Chondrocyte (in vitro differentiated cells): Measurements from ENCODE around the gene CYP4A22. TPM values are rescaled to one million over a fixed set of nuclear protein-coding genes. Genes with fewer than 3 reads are reported as not detected.

Experiments
- DNase-seq: peaks from one replicate; pipeline ENCODE4 v3.0.0; 2021; ENCODE audit warnings: mixed read lengths, low spot score
- H3K27ac Mint-ChIP-seq: one replicate; pipeline ENCODE4 v1.8.0; 2021; ENCODE audit warnings: mild to moderate bottlenecking, moderate library complexity, mixed read lengths; ENCODE audit not compliant: unreplicated experiment
- H3K27me3 Mint-ChIP-seq: 2 replicates; pipeline ENCODE4 v1.8.0; 2021; ENCODE audit warnings: low read depth, mixed read lengths
- H3K36me3 Mint-ChIP-seq: 2 replicates; pipeline ENCODE4 v1.8.0; 2021; ENCODE audit warnings: low read depth, mixed read lengths
- H3K4me1 Mint-ChIP-seq: 2 replicates; pipeline ENCODE4 v1.8.0; 2021; ENCODE audit warnings: low read depth, mild to moderate bottlenecking, mixed read lengths
- H3K4me3 Mint-ChIP-seq: one replicate; pipeline ENCODE4 v1.8.0; 2021; ENCODE audit warnings: mild to moderate bottlenecking, moderate library complexity, mixed read lengths; ENCODE audit not compliant: unreplicated experiment
- H3K9me3 Mint-ChIP-seq: 2 replicates; pipeline ENCODE4 v1.8.0; 2021; ENCODE audit warnings: low read depth, mixed read lengths
- total RNA-seq: library from RNA; stranded (reverse); gene quantifications from 3 replicates; pipeline ENCODE4 v1.2.1, GENCODE V29; 2021
- TF ChIP-seq, protein P1 (sequence below): fragments of 200-600 bp; sonication (generic); IDR thresholded peaks from 2 replicates; pipeline ENCODE4 v1.5.0; 2021; ENCODE audit warnings: antibody characterized with exemption, mild to moderate bottlenecking, moderate library complexity

CYP4A22 gene
- total RNA-seq, 1 donor from 2014 or later: not detected

DNA sequence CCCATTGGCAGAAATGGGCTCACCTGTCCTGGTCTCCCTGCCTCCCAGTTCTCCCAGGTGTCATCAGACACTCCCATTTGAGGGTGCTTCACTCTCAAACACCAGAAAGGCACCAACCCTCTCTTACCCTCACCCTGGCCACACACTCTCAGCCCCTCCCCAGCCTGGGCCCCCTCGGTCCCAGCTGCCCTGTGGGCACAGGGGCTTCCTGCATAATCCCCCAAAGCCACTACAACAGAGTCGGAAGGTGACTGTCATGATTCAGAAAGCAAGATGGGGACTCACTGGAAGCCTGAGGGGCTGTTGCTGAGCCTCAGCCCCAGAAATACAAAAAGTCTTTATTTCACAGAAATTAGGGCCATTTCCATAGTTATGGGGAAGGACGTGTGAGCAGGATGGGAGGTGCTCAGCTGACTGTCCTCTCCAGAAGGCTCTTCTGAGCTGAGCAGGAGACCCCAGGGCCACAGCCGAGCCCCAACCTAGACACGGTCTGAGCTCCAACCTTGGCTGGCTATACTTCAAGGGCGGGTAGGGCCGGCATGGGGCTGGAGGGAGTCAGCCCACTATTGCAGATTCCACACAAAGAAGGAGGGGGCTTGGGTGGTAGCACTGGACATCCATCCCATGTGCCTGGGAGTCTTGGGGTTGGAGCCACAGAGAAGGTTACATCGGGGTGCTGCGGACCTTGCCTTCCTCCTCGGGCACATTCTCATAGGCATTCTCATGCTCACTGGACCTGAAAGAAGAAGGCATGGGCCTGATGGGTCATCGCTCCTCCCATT is 46.3 kb downstream of the CYP4A22 start:
- Mint-ChIP-seq H3K4me3 (no peak overlapping the region), H3K27ac (no peak overlapping the region), H3K36me3 (no peaks in the 10 kb centered on the region), H3K9me3 (no peaks in the 10 kb centered on the region), H3K27me3 (peaks cover 9% of the 10 kb centered on the region), H3K4me1 (peaks cover 22% of the 10 kb centered on the region)
- no peak for DNase-seq
- TF ChIP-seq, protein P1, sequence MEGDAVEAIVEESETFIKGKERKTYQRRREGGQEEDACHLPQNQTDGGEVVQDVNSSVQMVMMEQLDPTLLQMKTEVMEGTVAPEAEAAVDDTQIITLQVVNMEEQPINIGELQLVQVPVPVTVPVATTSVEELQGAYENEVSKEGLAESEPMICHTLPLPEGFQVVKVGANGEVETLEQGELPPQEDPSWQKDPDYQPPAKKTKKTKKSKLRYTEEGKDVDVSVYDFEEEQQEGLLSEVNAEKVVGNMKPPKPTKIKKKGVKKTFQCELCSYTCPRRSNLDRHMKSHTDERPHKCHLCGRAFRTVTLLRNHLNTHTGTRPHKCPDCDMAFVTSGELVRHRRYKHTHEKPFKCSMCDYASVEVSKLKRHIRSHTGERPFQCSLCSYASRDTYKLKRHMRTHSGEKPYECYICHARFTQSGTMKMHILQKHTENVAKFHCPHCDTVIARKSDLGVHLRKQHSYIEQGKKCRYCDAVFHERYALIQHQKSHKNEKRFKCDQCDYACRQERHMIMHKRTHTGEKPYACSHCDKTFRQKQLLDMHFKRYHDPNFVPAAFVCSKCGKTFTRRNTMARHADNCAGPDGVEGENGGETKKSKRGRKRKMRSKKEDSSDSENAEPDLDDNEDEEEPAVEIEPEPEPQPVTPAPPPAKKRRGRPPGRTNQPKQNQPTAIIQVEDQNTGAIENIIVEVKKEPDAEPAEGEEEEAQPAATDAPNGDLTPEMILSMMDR: no peak

DNA sequence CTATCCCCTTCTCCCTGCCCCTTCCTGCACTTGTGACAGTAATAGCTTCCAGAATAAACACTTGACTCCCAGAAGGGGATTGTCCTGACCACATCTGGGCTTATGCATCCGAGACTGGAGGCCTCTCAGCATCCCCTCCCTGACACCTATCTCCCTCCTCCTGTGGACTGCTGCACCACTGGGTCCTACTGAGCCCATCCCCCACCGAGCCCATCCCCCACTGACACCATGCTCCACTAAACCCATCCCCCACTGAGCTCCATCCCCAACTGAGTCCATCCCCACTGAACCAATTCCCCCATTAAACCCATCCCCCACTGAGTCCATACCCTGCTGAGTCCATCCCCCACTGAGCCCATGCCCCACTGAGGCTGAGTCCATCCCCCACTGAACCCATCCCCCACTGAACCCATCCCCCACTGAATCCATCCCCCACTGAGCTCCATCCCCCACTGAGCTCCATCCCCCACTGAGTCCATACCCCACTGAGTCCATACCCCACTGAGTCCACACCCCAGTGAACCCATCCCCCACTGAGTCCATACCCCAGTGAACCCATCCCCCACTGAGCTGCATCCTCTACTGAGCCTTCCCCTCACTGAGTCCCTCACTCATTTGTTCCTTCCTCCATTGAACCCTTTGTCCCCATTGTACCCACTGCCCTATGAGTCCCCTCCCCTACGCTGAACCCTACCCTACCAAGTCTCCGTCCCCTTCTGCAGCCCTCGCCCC is 47.0 kb downstream of the CYP4A22 start:
- no peaks in the 10 kb centered on the region for H3K9me3 Mint-ChIP-seq
- TF ChIP-seq, protein P1: no peak
- H3K36me3 Mint-ChIP-seq: no peaks in the 10 kb centered on the region

DNA sequence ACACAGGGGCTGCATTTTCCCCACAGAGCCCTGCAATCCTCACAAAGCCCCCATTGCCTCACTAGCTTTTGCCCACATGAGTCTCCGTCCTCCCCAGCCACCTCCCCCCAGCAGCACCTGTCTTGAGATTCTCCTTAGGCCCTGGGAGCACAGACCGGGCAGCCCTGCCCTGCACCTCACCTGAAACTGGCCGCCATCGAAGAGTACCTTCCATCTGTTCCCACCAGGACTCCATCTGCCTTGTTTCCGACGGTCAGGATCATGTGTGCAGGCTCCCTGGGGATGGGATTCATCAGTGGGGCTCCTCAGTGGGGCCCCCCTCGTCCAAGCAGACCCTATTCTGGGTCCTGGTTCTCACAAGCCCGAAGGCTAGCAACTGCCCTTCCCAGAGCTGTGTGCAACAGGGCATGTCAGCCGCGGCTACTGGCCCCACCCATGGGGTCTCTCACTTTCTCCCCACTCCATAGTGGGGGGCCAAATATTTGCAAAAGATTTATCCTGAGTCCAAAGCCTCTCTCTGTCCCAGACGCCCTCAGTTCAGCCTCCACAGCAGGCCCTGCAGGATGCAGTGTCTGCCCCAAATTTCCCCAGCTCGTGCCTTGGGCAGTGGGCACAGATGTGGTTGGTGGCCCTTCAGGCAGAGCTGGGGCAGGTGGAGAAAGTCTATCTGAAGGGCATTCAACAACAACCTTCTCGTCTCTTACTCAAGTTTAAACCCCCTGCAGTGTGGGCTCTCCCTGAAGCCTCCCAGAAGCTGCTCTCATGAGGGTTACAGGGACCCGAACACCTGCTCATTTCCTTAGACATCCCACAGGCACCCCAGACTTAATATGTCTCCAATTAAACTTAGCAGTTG is 47.8 kb downstream of the CYP4A22 start:
- Mint-ChIP-seq H3K4me3 (no peak overlapping the region), H3K27ac (no peak overlapping the region), H3K27me3 (peaks cover 9% of the 10 kb centered on the region), H3K4me1 (peaks cover 12% of the 10 kb centered on the region), H3K9me3 (no peaks in the 10 kb centered on the region), H3K36me3 (no peaks in the 10 kb centered on the region)
- TF ChIP-seq, protein P1: no peak
- no peak for DNase-seq

More for the DNA sequence above, 47.0 kb downstream of the CYP4A22 start:
- Mint-ChIP-seq H3K4me1 (peaks cover 15% of the 10 kb centered on the region), H3K27me3 (peaks cover 9% of the 10 kb centered on the region), H3K27ac (no peak overlapping the region), H3K4me3 (no peak overlapping the region)
- DNase-seq: no peak

DNA sequence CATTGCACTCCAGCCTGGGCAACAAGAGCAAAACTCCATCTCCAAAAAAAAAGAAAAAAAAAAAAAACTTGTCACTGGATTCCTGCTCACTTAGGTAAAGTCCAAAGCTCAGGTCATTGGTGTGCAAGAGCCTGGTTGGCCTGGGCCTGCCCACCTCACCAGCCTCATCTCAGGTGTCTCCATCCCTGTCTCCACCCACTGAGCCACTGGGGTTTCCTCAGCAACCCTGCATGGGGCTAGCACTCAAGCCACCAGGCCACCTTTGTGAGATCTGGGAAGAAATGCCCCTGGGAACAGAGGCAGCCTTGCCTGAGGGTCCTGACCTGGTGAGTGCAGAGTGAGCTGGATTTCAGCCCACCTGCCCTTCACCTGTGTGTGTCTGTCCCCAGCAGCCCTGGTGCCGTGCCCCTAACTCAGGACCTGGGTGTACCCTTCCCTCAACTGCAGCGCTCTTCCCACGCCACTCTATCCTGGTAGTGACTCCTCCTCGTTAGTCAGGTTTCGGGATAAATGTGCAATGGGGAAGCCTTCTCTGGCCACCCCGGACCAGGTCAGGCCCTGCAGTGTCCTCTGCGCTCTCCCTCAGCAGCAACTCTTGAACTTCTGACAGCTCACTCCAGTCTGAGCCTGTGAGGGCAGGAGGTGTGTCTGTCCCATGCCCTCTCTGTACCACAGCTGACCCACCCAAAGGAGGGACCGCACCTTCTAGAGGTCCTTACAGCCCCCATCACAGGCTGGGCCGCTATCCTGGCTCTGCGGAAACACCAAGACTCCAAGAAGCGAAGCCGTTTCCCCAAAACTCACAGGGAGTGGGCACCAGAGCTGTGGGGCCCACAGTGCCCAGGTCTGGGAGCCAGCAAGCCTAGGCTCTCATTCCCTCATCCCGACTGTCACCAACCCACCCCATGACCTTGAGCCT is 49.3 kb downstream of the CYP4A22 start:
- H3K9me3 Mint-ChIP-seq: no peaks in the 10 kb centered on the region
- TF ChIP-seq, protein P1: no peak
- H3K4me1 Mint-ChIP-seq: peaks cover 15% of the 10 kb centered on the region
- no peaks in the 10 kb centered on the region for H3K36me3 Mint-ChIP-seq
- no peak overlapping the region for H3K27ac Mint-ChIP-seq
- H3K4me3 Mint-ChIP-seq: no peak overlapping the region
- H3K27me3 Mint-ChIP-seq: peaks cover 9% of the 10 kb centered on the region
- DNase-seq: no peak
